ENCODE measurements around the gene C10orf95. TPM values are rescaled to one million over a fixed set of nuclear protein-coding genes. Genes with fewer than 3 reads are reported as not detected.

C10orf95 gene
- total and polyA plus RNA-seq, 2 donors (not counting 1 experiment from before 2014, with no cell fraction given) = 0.32 to 0.63 TPM

- POLR2A ChIA-PET = no interaction called here
- no peak for ATAC-seq (ENCODE audit: low read depth)
- intact Hi-C loops (cut with micrococcal nuclease) = no loop called here
Measured at GRCh38 chr10:102470579-102471546, 19.5 kb upstream of the C10orf95 start.

More at GRCh38 chr10:102470579-102471546, 19.5 kb upstream of the C10orf95 start:
- H3K79me2 ChIP-seq (ENCODE audit: control insufficient read depth, insufficient read depth, low read length) = no peaks in the 10 kb centered on the region
- DNase-seq = no peak
- H3K4me3 Mint-ChIP-seq = no peak overlapping the region
- H3K27me3 ChIP-seq (replicated peaks in 1 of 4; ENCODE audit: control extremely low read depth in 1 of 4, control insufficient read depth in 3 of 4, insufficient read depth in 4 of 4, low read length in 3 of 4) = no peaks in the 10 kb centered on the region
- no peak overlapping the region for H3K27ac Mint-ChIP-seq
- CTCF ChIA-PET = interaction anchor here (1.0 to 1.5 kb wide), 2 partner anchors 9 to 370 kb away, joined by 3 to 4 read pairs; no protein-coding TSS in a partner anchor
- no peak overlapping the region for H3K9ac ChIP-seq (ENCODE audit: low read length)
- no peaks in the 10 kb centered on the region for H3K9me3 Mint-ChIP-seq (ENCODE audit: insufficient read depth)
- no peaks in the 10 kb centered on the region for H3K36me3 ChIP-seq (replicated peaks in 1 of 2; ENCODE audit: control extremely low read depth in 1 of 2, control insufficient read depth in 1 of 2, extremely low read depth in 1 of 2, insufficient read depth in 2 of 2, low read length in 1 of 2)
- H3K27ac ChIP-seq (ENCODE audit: low read length in 2 of 2) = no peak overlapping the region
- no peak overlapping the region for H3K4me3 ChIP-seq (ENCODE audit: control extremely low read depth in 1 of 5, extremely low read depth in 1 of 5, insufficient read depth in 1 of 5, low read depth in 2 of 5, low read length in 4 of 5)
- TF ChIP-seq EZH2 (IDR thresholded peaks at IDR 0.05; ENCODE audit: borderline replicate concordance, insufficient read depth, low read depth, low read length, poor library complexity, severe bottlenecking) = no peak
- no peak for TF ChIP-seq CTCF (IDR thresholded peaks at IDR 0.05)
- H3K4me2 ChIP-seq (replicated peaks; ENCODE audit: low read depth, low read length, poor library complexity, severe bottlenecking) = no peak overlapping the region
- no peaks in the 10 kb centered on the region for H3K27me3 Mint-ChIP-seq
- H3K4me1 Mint-ChIP-seq = no peaks in the 10 kb centered on the region
- no peaks in the 10 kb centered on the region for H4K20me1 ChIP-seq (ENCODE audit: control insufficient read depth, insufficient read depth, low read length, poor library complexity, severe bottlenecking)
- H3K4me1 ChIP-seq (ENCODE audit: control insufficient read depth in 2 of 2, insufficient read depth in 2 of 2, low read length in 2 of 2) = no peaks in the 10 kb centered on the region
- no peak overlapping the region for H2AFZ ChIP-seq (ENCODE audit: insufficient read depth, low read depth, low read length, poor library complexity, severe bottlenecking)
- H3K9me3 ChIP-seq (ENCODE audit: control extremely low read depth in 1 of 3, control insufficient read depth in 2 of 3, insufficient read depth in 1 of 3, low read length in 2 of 3) = no peaks in the 10 kb centered on the region
- WGBS (ENCODE audit: insufficient coverage) = 98% methylated on average over 34 of the region's 36 CpGs

All from B cell (primary cell).